ENCODE data around the gene WASF1.
"Not testable (repeated sequence)": the region's sequence is repeated elsewhere in the genome, so short reads cannot be mapped to it uniquely, and the experiment has no call there.

WASF1 gene

DNA sequence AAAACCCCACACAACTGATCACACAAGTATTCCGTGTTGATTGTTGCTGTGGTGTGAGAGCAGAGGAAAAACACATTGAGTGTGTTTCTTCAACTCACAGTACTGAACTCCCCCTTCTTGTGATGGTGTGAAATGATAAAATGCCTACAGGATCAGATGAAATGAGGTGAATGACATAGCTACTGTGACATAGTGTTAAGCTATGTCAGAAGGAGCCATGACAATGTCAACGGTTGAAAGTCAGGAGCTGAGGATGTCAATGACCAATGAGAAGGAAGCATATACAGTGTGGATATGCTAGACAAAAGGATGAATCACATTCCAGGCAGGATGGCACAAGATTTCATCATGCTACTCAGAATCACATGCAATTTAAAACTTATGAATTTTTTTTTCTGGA, 38.8 kb downstream of the WASF1 start:
- DNase-seq (ENCODE audit: low read depth, low spot score), result peak; percentile 60
- H3K4me3 ChIP-seq (ENCODE audit: low read depth, low read length), result no peak overlapping the region
- TF ChIP-seq, protein P1, sequence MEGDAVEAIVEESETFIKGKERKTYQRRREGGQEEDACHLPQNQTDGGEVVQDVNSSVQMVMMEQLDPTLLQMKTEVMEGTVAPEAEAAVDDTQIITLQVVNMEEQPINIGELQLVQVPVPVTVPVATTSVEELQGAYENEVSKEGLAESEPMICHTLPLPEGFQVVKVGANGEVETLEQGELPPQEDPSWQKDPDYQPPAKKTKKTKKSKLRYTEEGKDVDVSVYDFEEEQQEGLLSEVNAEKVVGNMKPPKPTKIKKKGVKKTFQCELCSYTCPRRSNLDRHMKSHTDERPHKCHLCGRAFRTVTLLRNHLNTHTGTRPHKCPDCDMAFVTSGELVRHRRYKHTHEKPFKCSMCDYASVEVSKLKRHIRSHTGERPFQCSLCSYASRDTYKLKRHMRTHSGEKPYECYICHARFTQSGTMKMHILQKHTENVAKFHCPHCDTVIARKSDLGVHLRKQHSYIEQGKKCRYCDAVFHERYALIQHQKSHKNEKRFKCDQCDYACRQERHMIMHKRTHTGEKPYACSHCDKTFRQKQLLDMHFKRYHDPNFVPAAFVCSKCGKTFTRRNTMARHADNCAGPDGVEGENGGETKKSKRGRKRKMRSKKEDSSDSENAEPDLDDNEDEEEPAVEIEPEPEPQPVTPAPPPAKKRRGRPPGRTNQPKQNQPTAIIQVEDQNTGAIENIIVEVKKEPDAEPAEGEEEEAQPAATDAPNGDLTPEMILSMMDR (IDR thresholded peaks at IDR 0.05; ENCODE audit: low read depth, low read length), result no peak
- in situ Hi-C loops (cut with HindIII; ENCODE audit: low sequenced_read_pairs), result no loop called here

DNA sequence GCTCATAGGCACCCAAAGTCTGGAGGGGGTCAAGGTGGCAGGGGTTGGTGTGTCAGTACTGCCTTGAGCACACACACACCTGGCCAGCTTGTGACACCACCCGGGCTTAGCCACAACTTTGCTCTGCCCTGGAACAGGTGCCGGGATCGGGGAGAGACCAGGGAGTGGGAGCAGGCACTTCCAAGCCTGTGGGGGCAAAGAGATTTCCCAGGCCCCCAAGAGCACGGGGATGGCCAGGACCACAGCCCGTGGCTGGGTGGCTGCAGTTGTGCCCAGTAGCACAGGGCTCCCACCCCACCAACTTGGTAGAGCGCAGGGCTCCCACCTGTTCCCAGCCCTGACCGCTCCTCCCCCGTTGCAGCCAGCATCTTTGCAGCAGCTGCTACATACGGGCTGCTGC, 40.4 kb downstream of the WASF1 start:
- H3K4me3 ChIP-seq (ENCODE audit: low read depth, low read length), result no peak overlapping the region
- no peak for DNase-seq (ENCODE audit: low read depth, low spot score)
- TF ChIP-seq, protein P1 (IDR thresholded peaks at IDR 0.05; ENCODE audit: low read depth, low read length), result no peak
- in situ Hi-C loops (cut with HindIII; ENCODE audit: low sequenced_read_pairs), result no loop called here

DNA sequence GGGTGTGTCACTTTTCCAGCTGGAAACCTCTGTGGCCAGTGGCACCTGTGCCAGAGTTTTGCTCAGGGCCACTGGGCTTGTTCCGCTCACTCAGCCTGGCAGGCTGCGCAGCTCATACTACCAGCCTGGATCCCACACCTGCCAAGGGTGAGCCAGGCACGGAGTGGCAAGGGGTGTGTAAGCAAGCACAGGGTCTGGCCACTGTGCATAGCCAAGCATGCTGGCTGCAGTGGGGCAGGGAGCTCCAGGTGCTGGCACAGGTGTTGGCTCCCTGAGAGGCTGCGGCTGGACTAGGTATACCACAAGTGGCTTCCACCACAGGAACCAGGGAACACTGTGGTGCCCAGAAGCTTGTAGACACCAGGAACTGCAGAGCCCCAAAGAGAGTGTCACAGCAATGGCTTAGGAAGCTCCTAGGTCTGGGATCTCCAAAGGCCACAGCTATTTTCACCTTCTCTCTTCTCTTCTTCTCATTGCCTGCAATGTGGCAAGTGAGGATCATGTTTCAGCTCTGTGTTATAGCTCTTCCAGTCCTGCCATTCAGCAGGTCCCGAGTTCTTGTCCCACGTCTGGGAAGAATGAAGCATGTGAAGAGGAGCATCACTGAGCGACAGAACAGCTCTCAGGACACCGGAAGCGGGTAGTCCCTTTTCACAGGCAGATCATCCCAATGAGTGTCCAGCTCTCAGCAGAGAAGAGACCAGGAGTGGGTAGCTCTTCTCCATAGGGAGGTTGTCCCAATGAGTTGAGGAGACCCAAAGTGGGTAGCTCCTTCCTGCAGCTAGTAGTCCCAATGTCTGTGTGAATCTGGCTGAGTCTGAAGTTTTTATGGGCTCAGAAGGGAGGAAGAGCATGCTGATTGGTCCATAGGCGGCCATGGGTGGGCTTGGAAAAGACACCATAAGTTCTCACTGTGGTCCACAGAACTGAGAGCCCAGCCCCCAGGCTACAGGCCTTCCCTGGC, 41.3 kb downstream of the WASF1 start:
- H3K4me3 ChIP-seq (ENCODE audit: low read depth, low read length), result no peak overlapping the region
- TF ChIP-seq, protein P1 (IDR thresholded peaks at IDR 0.05; ENCODE audit: low read depth, low read length), result no peak
- no peak for DNase-seq (ENCODE audit: low read depth, low spot score)
- in situ Hi-C loops (cut with HindIII; ENCODE audit: low sequenced_read_pairs), result no loop called here

DNA sequence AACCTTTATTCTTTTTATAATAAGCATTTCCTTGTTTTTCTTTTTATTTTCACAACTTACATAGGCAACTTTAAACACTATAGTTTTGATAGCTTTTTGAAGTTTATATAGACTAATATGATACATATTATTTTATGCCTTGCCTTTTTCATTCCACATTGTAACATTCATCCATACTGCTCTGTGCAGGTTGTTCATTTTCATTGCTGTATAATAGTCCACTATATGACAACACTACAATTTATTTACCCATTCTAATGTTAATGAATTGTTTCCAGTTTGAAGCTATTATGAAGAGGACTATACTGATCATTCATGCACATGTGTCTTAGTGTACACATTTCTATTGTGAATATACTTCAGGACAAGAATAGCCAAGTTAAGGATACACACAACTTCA, 49.1 kb downstream of the WASF1 start:
- no peak for DNase-seq (ENCODE audit: low read depth, low spot score)
- in situ Hi-C loops (cut with HindIII; ENCODE audit: low sequenced_read_pairs), result no loop called here
- H3K4me3 ChIP-seq (ENCODE audit: low read depth, low read length), result no peak overlapping the region
- TF ChIP-seq, protein P1 (IDR thresholded peaks at IDR 0.05; ENCODE audit: low read depth, low read length), result no peak

DNA sequence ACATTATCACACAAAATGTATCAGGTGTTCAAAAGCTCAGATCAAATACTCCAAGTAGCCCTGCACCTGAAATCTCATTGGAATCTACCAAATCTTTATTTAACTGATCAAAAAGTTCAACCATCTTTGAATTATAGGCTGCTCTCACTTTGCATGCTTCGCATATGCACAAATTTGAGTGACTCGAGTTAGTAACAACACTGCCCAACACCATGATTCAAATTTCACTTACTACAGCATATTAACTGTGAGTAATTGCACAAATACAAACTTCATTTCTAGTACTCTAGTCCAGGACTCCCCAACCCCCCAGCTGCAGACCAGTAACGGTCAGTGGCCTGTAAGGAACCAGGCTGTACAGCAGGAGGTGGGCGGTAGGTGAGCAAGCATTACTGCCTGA, 51.1 kb downstream of the WASF1 start:
- in situ Hi-C loops (cut with HindIII; ENCODE audit: low sequenced_read_pairs), result no loop called here
- TF ChIP-seq, protein P1 (IDR thresholded peaks at IDR 0.05; ENCODE audit: low read depth, low read length), result no peak
- H3K4me3 ChIP-seq (ENCODE audit: low read depth, low read length), result no peak overlapping the region
- no peak for DNase-seq (ENCODE audit: low read depth, low spot score)

DNA sequence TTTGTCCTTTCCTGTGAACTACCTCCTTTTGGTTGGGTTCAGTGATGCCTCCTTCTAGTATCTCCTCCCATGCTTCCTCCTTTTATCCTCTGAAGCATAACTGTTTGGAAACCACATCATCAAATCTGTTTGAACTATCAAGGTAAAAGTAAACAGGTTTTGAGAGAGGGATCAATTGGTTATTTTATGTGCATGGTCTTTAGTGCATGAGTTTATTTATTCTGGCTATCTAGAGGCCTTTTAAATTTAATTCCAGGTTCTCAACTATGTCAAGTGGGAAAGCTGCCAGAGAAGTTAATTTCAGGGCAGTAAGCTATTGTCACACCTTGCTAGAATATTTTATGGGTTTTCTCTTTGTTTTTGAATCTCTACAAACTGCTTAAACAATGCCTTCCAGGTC, 54.1 kb downstream of the WASF1 start:
- H3K4me3 ChIP-seq (ENCODE audit: low read depth, low read length), result no peak overlapping the region
- in situ Hi-C loops (cut with HindIII; ENCODE audit: low sequenced_read_pairs), result no loop called here
- TF ChIP-seq, protein P1 (IDR thresholded peaks at IDR 0.05; ENCODE audit: low read depth, low read length), result no peak
- no peak for DNase-seq (ENCODE audit: low read depth, low spot score)

DNA sequence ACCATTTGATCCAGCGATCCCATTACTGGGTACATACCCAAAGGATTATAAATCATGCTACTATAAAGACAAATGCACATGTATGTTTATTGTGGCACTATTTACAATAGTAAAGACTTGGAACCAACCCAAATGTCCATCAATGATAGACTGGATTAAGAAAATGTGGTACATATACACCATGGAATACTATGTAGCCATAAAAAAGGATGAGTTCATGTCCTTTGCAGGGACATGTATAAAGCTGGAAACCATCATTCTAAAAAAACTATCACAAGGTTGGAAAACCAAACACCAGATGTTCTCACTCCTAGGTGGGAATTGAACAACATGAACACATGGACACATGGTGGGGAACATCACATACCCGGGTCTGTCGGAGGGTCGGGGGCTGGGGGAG, 57.8 kb downstream of the WASF1 start:
- DNase-seq (ENCODE audit: low read depth, low spot score); H3K4me3 ChIP-seq (ENCODE audit: low read depth, low read length); in situ Hi-C loops (cut with HindIII; ENCODE audit: low sequenced_read_pairs): not testable (repeated sequence)
